Stimulated activated naive CD4-positive, alpha-beta T cell (primary cell): ENCODE results near the gene PPM1M.
"Not testable (repeated sequence)": the region's sequence is repeated elsewhere in the genome, so short reads cannot be mapped to it uniquely, and the experiment has no call there.

Experiments
- DNase-seq, 6 experiments: peaks; one replicate each; lab custom pipeline; 2025; lab: John Stamatoyannopoulos, UW

The PPM1M gene

DNA sequence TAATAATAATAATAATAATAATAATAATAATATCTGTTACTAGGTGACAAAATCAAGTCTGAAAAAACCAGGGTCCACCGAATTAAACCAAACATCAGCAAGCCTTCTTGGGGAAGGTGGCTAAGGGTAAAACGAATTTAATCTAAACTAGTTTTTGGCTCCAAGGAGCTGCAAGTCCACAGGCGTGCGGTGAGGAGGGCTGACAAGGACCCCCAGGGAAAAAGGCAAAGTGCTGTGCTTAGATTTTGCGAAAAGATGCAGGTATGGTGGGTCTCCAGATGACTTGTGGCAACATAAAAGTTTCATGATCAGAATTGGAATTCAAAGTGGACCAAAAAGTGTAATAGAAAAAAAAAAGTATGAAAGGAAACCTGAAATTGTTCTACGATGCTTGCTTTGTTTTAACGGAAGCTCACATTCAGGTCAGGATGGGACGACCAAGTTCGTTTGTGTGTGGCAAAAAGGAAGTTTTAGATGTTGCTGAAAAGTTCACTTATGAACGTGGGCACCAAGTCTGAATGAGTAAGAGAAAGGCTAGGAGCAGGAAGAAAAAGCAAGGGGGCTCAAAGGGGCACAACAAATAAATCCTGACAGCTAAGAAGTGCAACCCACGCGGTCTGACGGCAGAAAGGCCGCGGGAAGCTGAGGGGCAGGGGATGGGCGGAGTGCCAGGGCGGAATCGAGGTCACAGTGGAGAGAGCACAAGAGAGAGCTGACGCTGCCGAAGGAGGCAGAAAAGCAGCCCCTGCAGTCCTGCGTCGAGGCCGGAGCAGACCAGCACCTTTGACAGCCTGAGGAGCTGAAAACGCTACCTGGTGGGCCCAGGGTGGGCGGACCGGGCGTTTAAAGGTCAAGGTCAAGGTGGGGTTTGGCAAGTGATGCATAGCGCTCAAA, 31.8 kb downstream of the PPM1M start:
- peak; percentile 48 to 80 (median 57) for DNase-seq

DNA sequence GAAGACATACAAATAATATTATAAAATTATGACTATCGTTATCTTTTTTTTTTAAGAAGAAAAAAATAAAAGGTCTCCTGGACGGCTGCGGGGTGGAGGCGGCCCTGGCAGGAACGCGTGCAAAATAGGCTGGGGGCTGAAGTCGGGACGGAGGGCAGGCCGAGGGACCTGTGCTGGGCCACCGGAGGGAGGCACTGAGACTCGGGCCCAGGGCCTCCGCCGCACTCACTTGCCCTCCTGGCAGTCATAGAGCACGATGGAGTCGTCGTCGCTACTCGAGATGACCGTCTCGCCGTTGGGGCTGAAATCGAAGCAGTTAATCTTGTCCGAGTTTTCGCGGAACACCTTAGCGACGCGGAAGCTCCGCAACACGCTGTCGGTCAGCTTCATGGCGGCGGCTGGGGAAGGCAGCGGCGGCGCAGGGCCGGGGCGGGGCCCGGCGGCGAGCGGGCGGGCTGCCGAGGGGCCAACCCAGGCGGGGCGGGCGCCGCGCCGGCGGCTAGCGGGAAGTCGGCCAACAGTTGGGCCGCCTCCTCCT, 32.5 kb downstream of the PPM1M start:
- peak in 5 of 6 experiments; percentile 53 to 93 (median 78) for DNase-seq

GRCh38 chr3:52278510-52279069, 33.0 kb downstream of the PPM1M start, which contains the start of gene WDR82:
WDR82 (minus strand) TSS chr3:52278649; CDS start chr3:52278361, 288 bp downstream.
- DNase-seq: peak; percentile 91 to 95 (median 94)

GRCh38 chr3:52279596-52279995, 34.0 kb downstream of the PPM1M start:
- no peak for DNase-seq

DNA sequence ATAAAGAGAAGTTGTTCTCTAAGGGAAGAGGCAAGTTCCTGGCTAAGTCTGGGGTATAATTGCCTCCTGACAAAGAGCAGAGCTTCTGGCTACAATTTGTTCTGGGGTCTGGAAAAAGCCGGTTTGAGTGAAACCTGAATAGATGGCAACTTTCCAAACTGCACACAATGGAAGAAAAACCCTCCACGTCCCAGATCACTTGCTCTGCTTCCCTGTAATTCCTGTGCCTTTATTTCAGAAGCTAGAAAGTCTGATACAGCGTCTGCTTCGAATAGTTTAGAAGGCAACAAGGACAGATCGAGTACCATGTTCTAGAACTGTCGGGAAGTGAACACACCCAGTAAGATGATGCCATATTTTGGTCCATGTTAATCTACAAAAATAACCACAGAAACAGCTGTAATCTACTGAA, 34.5 kb downstream of the PPM1M start:
- DNase-seq: no peak

- DNase-seq: peak; percentile 11 to 74 (median 48)
These were observed 36.6 kb downstream of the PPM1M start for GRCh38 chr3:52281981-52282801.

GRCh38 chr3:52283306-52283705, 37.7 kb downstream of the PPM1M start:
- no peak for DNase-seq

- not testable (repeated sequence) for DNase-seq
These were observed 38.5 kb downstream of the PPM1M start for GRCh38 chr3:52284051-52284450.

- no peak for DNase-seq
These were observed 41.2 kb downstream of the PPM1M start for GRCh38 chr3:52286777-52287110.

DNA sequence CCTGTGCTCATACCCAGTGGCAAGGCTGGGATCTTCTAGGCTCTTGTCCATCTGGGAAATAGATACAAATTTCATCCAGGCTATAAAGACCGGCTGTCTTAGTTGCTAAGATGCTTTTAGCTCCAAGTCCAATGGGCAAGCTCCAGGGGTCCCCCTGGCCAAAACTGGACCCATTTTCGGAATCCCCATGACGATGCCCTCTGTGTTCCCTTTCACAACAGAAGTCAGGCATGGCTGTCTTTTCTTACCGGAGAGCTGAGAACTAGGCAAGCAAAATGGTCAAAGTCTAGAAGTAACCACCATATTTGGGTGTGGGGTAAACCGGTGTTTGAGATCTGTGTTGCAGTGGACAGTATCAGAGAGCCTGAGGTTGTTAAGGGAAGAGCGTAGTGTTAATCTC, 43.1 kb downstream of the PPM1M start:
- no peak for DNase-seq

DNA sequence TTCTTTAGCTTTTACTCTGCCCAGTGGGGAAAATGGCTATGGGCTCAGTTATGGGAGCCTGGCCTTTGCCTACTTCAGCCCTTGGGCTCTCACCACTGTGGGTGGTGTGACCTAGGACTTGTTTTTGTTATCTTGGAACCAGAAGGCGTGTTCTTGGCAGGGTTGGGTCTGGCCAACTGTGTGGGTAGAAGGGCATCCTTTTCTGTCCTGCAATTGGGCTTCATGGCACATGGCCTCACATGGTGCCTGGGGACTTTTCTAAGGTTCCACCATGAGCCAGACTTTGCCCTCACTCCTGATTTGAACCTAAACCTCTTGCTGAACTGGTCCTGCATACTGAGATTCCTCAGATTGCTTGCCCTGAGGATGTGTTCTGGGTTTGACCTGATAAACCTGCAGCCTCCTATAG, 43.8 kb downstream of the PPM1M start:
- DNase-seq: no peak

GRCh38 chr3:52289747-52290595, 44.4 kb downstream of the PPM1M start:
- DNase-seq: no peak

GRCh38 chr3:52290596-52291507, 45.3 kb downstream of the PPM1M start:
- no peak for DNase-seq

GRCh38 chr3:52291508-52292181, 46.1 kb downstream of the PPM1M start:
- peak in 5 of 6 experiments; percentile 19 to 59 (median 37) for DNase-seq

DNA sequence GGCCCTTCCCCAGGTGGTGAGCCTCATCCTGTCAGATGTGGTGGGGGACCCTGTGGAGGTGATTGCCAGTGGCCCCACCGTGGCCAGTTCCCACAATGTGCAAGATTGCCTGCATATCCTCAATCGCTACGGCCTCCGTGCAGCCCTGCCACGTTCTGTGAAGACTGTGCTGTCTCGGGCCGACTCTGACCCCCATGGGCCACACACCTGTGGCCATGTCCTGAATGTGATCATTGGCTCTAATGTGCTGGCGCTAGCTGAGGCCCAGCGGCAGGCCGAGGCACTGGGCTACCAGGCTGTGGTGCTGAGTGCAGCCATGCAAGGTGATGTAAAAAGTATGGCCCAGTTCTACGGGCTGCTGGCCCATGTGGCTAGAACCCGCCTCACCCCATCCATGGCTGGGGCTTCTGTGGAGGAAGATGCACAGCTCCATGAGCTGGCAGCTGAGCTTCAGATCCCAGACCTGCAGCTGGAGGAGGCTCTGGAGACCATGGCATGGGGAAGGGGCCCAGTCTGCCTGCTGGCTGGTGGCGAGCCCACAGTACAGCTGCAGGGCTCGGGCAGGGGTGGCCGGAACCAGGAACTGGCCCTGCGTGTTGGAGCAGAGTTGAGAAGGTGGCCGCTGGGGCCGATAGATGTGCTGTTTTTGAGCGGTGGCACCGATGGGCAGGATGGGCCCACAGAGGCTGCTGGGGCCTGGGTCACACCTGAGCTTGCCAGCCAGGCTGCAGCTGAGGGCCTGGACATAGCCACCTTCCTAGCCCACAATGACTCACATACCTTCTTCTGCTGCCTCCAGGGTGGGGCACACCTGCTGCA, 46.9 kb downstream of the PPM1M start:
- no peak for DNase-seq

DNA sequence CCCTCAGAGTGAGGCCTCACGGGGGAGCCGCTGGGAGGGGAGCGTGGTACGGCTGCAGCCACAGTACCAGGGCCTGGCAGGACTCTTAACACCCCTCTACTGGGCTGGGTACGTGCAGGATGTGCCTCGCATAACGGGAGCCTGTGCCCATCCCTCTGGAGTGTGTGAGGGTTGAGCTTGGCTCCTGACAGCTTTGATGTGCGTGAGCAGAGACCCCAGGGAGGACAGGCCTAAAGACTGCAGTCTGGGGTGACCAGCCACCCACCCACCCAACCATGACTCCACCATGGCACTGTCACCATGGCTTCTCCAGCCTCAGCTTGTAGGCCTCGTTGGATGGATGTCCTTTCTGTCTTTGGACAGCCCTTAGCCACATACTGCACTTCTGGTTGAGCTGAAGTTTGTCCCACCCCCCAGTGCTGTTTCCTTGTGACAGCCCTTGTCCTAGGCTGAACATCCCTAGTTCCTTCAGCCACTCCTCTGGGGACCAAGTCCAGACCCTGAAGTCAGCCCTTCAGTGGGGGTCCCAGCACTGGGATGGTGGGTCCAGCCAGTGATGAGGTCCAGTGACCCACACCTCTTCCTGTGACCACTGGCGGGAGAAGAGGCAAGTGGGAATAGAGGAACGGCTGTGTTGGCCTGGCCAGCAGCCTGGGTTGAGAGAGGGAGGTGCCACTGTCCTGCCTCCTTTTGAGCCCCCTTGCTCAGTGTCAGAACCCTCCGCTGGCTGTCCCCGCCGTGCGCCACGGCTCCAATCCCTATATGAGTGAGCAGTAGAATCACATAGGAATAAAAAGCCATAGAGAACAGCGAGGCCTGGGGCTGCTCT, 48.1 kb downstream of the PPM1M start:
- DNase-seq: no peak

DNA sequence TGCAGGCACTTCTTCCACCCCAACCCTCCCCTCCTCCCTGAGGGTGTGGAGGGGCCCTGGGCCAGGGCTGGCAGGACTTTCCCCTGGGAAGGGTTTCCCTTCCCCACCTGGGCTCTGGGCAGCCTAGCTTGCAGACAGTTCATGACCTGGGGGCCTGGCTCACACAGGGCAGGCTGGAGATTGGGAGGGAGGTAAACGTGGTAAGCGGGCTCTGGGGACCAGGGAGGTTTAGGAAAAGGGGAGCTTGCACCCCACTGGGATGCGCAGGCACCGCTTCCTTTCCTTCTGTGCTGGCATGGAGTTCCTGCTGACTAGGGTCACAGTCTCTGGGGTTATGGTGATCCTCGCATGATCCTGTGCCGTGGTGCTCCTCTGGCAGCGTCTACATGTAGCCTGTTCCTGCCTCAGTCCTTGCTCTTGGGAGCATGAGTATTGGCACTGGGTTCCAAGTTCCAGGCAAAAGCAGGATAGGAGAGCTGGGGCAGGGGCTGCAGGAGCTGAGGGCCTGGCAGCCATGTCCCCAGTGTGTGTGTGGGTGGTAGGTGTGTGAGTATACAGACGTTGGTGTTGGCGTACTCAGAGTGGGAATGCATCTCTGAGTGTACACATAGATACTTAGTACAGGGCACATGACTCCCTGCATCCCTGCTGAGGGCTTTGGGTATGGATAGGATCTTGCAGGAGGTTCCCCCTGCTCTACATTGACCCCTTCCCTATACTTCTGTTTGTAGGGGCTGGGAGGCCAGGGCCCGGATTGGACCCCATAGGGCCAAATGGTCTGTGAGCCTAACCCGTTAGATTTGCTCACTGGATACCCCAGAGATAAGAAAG, 49.0 kb downstream of the PPM1M start:
- no peak for DNase-seq
